HS-5 (cell line): ENCODE measurements around the gene PMPCB.

Source experiments
- DNase-seq: peaks from one replicate; pipeline ENCODE4 v3.0.0-alpha.2; 2012; ENCODE audit warnings: low read depth

PMPCB gene

DNA sequence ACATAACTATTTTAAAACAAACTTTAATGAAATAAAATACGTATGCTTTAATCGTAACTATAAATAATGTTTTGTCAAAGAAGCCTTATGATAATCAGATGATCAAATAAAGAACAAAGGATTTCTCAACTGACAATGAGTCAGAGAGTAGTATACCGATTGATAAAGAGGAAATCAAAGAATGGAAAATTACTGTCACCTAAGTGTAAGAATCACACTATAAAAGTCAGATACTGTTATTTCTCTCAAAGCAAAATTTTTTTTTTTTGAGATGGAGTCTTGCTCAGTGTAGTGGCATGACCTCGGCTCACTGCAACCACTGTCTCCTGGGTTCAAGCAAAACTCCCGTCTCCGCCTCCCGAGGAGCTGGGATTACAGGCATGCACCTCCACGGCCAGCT is 28.5 kb downstream of the PMPCB start:
- no peak for DNase-seq

DNA sequence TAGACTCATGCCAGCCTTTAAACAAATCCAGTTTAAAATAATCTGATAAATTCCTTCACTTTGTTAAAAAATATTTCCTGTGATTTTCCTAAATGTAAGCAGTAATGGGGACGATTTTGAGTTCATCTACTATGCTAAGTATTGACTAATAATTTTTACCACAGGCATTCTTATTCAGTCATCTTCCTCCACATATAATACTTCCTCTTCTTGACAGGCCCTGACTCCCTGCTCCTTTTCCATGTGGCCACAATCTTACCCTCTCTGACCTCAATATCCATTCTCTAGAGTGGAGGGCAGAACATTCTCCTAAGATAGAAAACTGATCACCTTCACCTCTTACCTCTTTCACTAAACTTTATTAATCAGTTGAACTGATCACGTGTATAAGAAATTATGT is 39.5 kb downstream of the PMPCB start:
- no peak for DNase-seq

DNA sequence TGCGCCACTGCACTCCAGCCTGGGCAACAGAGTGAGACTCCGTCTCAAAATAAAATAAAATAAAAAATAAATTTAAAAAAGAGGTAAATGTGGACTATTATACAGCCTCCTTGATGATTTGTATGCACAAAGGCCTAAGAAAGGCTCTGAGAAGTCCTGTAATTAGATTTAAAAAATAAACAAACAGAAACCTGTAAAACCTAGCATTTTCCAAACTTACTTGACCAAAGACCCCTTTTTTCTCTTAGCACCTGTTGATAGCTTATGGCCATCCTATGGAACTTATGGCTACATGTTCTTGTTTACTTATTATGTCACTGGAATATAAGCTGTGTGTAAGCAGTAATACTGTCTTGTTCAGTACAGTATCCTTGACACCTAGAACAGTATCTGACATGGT is 41.6 kb downstream of the PMPCB start:
- no peak for DNase-seq

DNA sequence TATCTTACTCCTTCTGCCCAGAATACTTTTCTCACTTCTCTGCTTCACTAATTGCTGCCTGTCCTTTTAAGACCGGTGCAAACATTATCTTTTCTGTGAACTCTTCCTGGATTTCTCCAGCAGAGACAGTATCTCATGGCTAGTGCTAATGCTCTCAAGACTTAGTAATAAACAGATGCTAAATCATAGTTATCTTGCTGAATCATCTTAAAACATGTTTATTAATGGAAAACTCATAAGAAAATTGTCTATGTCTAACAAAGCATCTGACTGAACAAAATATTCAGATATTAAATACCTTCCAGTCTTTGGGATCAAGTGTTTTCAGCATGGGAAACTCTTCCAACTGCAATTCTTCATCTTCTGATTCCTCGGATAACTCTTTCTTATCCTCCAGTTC is 44.2 kb downstream of the PMPCB start:
- no peak for DNase-seq

DNA sequence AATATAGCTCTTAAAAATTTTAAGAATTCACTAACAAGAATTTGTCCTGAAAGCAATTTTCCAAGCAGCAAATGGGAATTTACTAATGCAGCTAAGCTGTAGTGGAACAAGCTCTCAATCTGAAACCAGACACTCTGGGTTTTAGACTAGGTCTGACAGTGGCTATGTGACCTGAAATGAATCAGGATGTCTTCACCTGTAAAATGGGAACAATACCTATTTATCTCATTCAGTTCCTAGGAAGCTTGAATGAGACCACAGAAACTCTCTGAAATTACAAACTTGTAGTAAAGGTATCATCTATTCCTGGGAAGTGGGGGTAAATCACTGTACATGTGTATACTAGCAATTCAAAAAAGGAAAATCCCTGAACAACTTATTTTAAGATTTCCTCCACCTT is 46.1 kb downstream of the PMPCB start:
- DNase-seq, result no peak

DNA sequence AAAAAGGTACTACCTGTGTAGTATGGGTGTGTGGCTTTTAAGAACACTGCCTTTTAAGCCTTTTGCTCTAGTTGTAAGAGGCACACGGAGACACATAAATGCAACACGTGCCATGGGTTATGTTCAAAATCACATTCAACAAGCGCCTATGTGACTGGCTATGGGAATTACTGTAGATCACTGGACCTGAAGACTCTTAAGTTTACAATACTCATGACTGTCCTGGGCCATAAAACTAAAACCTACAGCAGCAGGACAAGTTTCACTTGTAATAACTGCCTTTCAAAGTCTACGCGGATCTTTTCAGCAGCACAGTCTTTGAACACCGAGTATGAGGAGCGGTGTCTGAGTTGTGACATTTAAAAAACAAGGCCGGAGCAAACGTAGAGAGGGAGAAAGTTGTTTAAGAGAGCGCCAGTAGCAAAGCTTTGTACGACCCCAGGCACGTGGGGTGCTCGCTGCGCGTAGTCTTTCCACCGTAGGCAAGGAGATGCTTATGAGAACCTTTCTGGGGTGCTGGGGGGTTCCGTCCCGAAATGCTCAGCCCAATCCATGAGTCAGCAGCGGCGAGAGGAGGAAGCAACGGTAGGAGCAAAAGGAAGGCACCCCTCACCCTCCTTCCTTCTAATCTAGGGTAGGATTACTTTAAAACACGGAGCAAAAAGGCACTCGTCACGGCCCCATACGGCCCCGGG is 46.7 kb downstream of the PMPCB start:
- no peak for DNase-seq

DNA sequence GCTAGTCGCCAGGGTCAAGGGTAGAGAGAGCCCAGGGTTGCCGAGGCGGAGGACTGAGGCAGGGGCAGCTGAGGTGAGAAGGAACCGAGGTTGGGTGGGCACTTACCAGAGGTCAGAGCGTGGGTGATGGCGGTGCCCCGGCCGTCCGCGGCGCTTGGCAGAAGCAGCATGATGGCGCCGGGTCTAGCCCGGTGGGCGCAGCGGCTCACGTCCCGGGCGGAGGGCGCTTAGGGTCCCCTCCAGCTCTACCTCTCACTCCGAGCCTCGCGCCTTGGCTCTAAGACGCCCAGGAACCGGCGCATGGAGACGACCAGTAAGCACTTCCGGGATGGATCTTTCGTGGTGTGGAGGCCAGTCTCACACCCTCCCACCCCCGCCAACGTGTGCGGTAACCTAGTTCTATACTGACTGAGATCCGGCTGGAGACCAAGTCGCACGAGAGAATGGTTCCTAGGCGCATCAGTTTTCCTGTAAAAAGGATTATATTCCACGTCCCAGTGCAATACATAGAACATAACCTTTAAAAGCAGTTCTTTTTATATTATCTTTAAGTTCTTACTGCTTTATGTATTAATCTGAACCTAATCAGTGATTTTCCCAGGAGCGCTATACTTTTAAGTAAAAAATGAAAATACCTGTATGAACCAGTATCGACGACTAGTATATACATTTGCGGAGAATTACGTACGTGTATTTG is 47.4 kb downstream of the PMPCB start, which contains the start of gene DNAJC2:
Gene DNAJC2, minus strand, starts transcription at position 315 of the 697 bp plus-strand sequence. Its CDS starts 145 bp downstream, at position 170.
- DNase-seq, result peak; percentile 70

DNA sequence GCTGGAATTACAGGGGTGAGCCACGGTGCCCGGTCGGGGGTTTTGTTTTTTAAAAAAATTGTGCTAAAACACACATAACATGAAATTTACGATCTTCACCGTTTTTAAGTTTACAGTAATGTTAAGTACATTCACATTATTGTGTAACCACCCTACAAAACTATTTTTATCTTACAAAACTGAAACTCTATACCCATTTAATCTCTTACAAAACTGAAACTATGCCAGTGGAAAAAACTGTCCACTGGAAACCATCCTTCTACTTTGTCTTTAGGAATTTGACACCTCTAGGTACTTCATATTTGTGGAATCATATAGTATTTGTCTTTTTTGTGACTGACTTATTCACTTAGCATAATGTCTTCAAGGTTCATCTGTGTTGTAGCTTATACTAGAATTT is 49.2 kb downstream of the PMPCB start:
- no peak for DNase-seq

DNA sequence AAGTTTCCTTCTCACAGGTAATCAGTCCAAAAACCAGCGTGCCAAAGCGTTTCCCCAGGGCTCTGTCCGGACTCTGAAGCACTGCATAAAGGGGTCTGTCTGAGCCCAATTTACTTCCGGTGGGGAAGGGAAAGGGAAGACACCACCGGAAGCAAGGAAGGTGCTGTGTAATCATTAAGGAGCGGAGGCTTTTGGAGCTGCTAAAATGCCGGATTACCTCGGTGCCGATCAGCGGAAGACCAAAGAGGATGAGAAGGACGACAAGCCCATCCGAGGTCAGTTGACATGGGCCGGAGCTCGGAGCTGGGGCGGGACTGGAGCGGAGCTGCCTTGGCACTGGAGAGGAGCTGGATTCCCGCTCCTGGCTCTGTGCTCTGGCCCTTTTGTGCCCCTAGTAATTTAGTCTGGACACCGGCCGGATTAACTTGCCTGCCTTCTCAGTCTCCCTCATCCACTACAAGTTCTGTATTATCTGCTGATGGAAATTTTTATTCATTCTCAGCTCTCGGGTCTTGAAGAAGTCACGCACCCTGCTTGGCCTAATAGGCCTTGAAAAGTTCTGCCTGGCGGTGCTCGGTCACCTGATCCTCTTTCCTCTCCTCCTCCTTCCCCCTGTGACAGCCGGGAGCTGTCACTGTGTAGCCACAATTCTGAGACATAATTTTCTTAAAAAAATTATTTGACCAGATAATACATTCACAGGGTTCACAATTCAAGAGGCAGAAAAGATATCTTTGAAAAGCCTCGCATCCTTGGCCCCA is 50.5 kb downstream of the PMPCB start, which contains the start of gene PSMC2:
Gene PSMC2, plus strand, starts transcription at position 137 of the 761 bp plus-strand sequence. Its CDS starts 69 bp downstream, at position 206.
- DNase-seq, result peak; percentile 54

DNA sequence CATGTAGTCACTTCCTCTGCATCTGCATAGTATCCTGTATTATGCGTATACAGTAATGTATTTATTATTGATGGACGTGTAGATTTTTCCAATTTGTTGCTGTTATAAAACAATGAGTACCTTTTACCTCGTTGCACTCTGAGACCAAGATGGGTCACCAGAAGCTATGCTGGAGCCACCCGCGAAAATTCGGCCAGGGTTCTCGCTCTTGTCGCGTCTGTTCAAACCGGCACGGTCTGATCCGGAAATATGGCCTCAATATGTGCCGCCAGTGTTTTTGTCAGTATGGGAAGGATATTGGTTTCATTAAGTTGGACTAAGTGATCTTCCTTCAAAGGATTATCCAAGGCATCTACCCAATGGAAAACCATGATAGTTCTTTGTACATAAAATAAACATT is 51.2 kb downstream of the PMPCB start:
- DNase-seq, result no peak

DNA sequence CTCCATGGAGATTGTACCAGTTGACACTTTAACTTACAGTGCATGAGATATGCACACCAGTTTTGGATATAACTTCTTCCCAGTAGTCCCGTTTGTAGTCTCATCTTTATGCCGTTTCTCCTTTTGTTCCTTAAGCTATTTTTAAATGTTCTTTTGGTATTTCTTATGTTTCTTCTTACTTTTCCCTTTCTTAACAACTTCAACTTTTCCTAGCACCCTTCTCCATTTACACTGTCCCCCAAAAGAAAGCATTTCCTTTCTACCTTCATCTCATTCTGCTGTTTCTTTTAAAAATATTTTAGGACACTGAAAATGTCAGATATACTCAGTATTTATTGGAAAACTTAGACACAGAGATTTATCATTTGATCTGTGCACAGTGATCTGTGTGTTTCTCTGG is 51.7 kb downstream of the PMPCB start:
- no peak for DNase-seq

DNA sequence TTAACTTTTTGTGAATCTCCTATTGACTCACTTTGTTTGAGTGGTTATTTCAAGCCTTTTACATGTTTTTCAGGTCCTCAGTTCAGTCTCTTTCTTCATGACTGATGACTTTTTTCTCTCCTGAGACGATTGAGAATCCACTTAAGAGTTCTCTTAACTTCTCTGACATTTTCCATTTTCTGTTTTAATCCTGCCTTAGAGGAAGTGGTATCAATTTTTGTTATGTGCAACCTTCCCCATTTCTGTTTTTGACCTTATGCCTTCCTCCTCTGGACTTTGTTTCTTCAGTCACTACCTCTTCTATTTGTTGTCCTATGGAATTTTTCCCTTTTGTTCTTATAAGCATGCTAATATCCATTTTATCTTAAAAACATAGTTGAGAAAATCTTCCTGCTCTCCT is 52.6 kb downstream of the PMPCB start:
- DNase-seq, result no peak
